ENCODE results near the gene SLC39A11. TPM values are rescaled to one million over a fixed set of nuclear protein-coding genes. Genes with fewer than 3 reads are reported as not detected.

SLC39A11 gene
- total RNA-seq, 1 experiment from 2014 or later = 18.9 TPM

GRCh38 chr17:72816406-72816805 lies 276.1 kb downstream of the SLC39A11 start (continued):
- no peak for TF ChIP-seq ZNF532 (CRISPR knock-in tag; IDR thresholded peaks at IDR 0.05; ENCODE audit: borderline replicate concordance)

- ChIA-PET POLR2A (no interaction called here), CTCF (interaction anchor here (1.5 kb wide), 1 partner anchor 88 kb away, joined by 3 read pairs; no protein-coding TSS in a partner anchor)
- H3K4me3 Mint-ChIP-seq = no peak overlapping the region
- no peaks in the 10 kb centered on the region for H3K27me3 Mint-ChIP-seq (ENCODE audit: low read depth)
- DNase-seq (ENCODE audit: low spot score) = no peak
- H3K27ac Mint-ChIP-seq = no peak overlapping the region
- H3K9me3 Mint-ChIP-seq = peaks cover 23% of the 10 kb centered on the region
- H3K4me1 Mint-ChIP-seq = no peaks in the 10 kb centered on the region
- TF ChIP-seq ZNF671 (CRISPR knock-in tag; IDR thresholded peaks at IDR 0.05) (no peak), SMAD3 (CRISPR knock-in tag; IDR thresholded peaks at IDR 0.05; ENCODE audit: borderline replicate concordance) (no peak), ETV6 (CRISPR knock-in tag; IDR thresholded peaks at IDR 0.05) (no peak), ZMAT4 (CRISPR knock-in tag; IDR thresholded peaks at IDR 0.05) (no peak), ATF3 (CRISPR knock-in tag; conservative IDR thresholded peaks at IDR 0.05) (no peak), ZNF281 (CRISPR knock-in tag; IDR thresholded peaks at IDR 0.05) (no peak), RELA (CRISPR knock-in tag; IDR thresholded peaks at IDR 0.05; ENCODE audit: borderline replicate concordance) (no peak)
- peaks cover 12% of the 10 kb centered on the region; the same call in 1 of the 2 replicates for H3K36me3 Mint-ChIP-seq
- ATAC-seq = no peak
Measured at GRCh38 chr17:72813481-72813880, 279.0 kb downstream of the SLC39A11 start.

- no peak for DNase-seq (ENCODE audit: low spot score)
Measured at GRCh38 chr17:72812823-72813222, 279.7 kb downstream of the SLC39A11 start.

More at GRCh38 chr17:72812823-72813222, 279.7 kb downstream of the SLC39A11 start:
- Mint-ChIP-seq H3K27me3 (ENCODE audit: low read depth) (no peaks in the 10 kb centered on the region), H3K27ac (no peak overlapping the region), H3K36me3 (peaks cover 12% of the 10 kb centered on the region; the same call in 1 of the 2 replicates), H3K4me1 (no peaks in the 10 kb centered on the region), H3K9me3 (peaks cover 24% of the 10 kb centered on the region), H3K4me3 (no peak overlapping the region)
- CTCF ChIA-PET = interaction anchor here (0.6 to 1.5 kb wide), 2 partner anchors 85 to 88 kb away, joined by 3 read pairs; no protein-coding TSS in a partner anchor
- POLR2A ChIA-PET = interaction anchor here (0.5 kb wide), 1 partner anchor 513 kb away, joined by 4 read pairs; no protein-coding TSS in a partner anchor
- no peak for ATAC-seq
- no peak for TF ChIP-seq CREM (CRISPR knock-in tag; IDR thresholded peaks at IDR 0.05)
- TF ChIP-seq ZNF425 (CRISPR knock-in tag; conservative IDR thresholded peaks at IDR 0.05) = no peak
- no peak for TF ChIP-seq FOXP4 (CRISPR knock-in tag; IDR thresholded peaks at IDR 0.05)
- TF ChIP-seq RELA (CRISPR knock-in tag; IDR thresholded peaks at IDR 0.05; ENCODE audit: borderline replicate concordance) = no peak
- no peak for TF ChIP-seq GTF2I (CRISPR knock-in tag; conservative IDR thresholded peaks at IDR 0.05)
